HFF-Myc (cell line): Measurements from ENCODE around the gene ATG2B.

Experiments
- DNase-seq: peaks from one replicate; pipeline ENCODE4 v3.0.0-alpha.2; 2011; ENCODE audit warnings: low read depth; ENCODE audit errors: extremely low read depth
- H3K4me3 ChIP-seq: replicated peaks from 2 replicates; pipeline ENCODE4 v1.5.1; 2011; ENCODE audit warnings: low read depth, mild to moderate bottlenecking, control low read depth, low read length
- TF ChIP-seq, protein P1 (sequence below): IDR thresholded peaks from 2 replicates; pipeline ENCODE4 v1.5.1; 2012; ENCODE audit warnings: mild to moderate bottlenecking, low read depth, low read length, control low read depth; ENCODE audit errors: missing control alignments

Gene ATG2B

DNA sequence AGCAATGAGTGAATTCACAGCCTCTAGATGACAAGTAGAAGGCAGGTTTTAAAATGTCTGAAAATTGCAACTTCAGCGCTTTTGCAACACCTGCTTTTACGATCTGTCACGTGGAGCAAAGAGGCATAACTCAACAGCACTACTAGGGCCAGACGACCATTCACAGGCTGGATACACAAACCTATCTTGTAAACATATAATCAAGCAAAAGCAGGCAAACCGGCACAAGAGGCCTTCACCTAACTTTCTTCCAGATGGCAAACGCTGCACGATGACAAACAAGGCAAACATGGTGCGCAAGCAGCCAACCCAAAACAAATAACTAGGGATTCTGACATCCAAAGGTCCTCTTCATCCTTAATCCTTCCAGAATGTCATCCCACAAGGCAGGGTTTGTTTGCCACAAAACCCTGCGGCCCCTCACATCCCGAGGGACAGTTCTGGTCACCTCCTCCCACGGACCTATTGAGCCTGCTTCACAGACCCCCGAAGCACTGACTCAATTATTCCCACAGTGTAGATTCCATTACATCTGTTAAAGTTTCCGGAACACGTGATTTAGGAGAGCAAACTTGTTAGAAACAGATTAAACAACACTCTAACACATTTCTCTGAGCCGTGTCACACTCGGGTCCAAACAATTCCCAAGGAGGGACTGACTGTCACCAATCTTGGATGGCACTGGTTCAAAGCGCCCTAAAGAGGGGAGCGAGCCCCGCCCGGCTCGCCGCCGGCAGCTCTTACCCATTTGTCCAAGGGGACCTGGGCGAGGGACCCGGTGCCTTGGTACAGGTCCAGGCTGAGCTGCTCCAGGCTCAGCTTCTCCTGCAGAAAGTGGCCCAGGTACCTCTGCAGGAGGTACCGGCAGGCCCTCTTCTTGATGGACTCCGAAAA lies 823 bp downstream of the ATG2B start:
- no peak for DNase-seq
- TF ChIP-seq, protein P1, sequence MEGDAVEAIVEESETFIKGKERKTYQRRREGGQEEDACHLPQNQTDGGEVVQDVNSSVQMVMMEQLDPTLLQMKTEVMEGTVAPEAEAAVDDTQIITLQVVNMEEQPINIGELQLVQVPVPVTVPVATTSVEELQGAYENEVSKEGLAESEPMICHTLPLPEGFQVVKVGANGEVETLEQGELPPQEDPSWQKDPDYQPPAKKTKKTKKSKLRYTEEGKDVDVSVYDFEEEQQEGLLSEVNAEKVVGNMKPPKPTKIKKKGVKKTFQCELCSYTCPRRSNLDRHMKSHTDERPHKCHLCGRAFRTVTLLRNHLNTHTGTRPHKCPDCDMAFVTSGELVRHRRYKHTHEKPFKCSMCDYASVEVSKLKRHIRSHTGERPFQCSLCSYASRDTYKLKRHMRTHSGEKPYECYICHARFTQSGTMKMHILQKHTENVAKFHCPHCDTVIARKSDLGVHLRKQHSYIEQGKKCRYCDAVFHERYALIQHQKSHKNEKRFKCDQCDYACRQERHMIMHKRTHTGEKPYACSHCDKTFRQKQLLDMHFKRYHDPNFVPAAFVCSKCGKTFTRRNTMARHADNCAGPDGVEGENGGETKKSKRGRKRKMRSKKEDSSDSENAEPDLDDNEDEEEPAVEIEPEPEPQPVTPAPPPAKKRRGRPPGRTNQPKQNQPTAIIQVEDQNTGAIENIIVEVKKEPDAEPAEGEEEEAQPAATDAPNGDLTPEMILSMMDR, result no peak
- H3K4me3 ChIP-seq, result peak overlapping the region; percentile 70

DNA sequence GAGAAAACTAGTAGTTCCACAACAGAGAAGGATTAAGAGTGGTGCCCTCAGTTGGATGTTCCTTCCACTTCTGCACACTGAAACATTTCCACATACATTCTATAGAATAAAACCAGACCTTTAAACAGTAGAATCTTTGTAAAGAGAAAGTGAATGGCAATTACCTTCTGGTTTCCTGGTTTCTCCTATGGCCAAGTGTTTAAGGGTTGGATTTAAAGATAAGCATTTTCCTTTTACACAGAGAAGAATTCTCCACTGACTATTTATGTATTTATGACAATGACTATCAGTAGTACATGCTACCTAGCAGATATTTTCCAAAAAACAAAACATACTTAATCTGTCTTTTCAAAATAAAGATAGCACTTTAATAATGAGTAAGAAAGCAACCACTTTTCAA lies 3.2 kb downstream of the ATG2B start:
- DNase-seq, result no peak

DNA sequence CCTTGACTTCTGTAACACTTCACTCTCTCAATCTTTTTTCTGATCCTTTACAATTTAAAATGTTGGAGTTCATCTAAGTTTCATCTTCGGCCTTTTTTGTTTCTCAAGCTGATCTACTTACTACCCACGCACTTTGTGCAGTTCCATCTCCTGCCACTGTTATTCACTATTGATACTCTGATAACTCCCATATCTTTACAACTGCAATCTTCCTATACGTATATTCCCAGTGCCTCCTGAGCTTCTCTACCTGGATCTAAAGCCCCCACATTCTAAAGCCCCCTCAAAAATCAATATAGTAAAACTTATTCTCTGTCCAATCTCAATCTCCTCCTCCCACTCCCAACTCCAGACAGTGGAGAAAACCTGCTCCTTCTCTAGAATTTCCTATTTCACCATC lies 5.9 kb downstream of the ATG2B start:
- TF ChIP-seq, protein P1, result no peak
- no peak overlapping the region for H3K4me3 ChIP-seq
- no peak for DNase-seq

More for the DNA sequence above, 3.2 kb downstream of the ATG2B start:
- no peak overlapping the region for H3K4me3 ChIP-seq
- TF ChIP-seq, protein P1, result no peak

DNA sequence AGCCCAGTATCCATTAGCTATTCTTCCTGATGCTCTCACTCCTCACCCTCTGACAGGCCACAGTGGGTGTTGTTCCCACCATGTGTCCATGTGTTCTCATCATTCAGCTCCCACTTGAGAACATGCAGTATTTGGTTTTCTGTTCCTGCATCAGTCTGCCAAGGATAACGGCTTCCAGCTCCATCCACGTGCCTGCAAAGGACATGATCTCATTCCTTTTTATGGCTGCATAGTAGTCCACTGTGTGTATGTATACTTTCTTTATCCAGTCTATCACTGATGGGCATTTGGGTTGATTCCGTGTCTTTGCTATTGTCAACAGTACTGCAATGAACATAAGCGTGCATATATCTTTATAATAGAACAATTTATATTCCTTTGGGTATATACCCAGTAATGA lies 8.9 kb downstream of the ATG2B start:
- H3K4me3 ChIP-seq, result no peak overlapping the region
- no peak for DNase-seq
- TF ChIP-seq, protein P1, result no peak

DNA sequence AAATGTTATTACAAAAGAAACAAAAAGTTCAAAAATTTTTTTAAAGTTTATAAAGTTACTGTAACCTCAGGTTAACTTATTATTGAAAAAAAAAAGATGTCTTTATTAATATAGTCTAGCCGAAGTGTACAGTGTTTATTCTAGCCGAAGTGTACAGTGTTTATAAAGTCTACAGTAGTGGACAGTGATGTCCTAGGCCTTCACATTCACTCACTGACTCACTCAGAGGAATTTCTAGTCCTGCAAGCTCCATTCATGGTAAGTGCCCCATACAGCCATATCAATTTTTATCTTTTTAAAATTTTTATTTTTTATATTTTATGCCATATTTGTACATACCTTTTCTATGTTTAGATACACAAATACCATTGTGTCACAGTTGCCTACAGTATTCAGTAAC lies 10.4 kb downstream of the ATG2B start:
- DNase-seq, result no peak
- H3K4me3 ChIP-seq, result no peak overlapping the region
- TF ChIP-seq, protein P1, result no peak

DNA sequence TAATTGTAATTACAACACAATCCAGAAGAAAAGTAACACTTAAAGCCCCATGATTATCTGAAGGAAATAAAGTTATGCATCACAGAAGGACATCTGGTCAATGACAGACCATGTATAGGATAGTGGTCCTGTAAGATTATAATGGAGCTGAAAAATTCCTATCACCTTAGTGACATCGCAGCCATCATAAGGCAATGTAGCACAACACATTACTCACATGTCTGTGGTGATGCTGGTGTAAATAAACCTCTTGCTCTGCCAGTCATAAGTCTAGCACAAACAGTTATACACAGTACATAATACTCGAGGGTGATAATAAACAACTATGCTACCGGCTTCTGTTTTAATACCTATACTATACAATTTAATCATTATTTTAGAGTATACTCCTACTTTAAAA lies 11.2 kb downstream of the ATG2B start:
- no peak overlapping the region for H3K4me3 ChIP-seq
- TF ChIP-seq, protein P1, result no peak
- no peak for DNase-seq
